ENCODE results near the gene GADD45GIP1.

The GADD45GIP1 gene

GRCh38 chr19:12991296-12991695 is 34.3 kb upstream of the GADD45GIP1 start:
- no peaks in the 10 kb centered on the region for H3K9me3 ChIP-seq
- H3K4me1 ChIP-seq, result no peaks in the 10 kb centered on the region
- DNase-seq, result no peak
- TF ChIP-seq CTCF (IDR thresholded peaks at IDR 0.05; ENCODE audit: low read depth, low read length), result no peak
- H3K4me3 ChIP-seq (ENCODE audit: low read depth, low read length), result no peak overlapping the region
- no peaks in the 10 kb centered on the region for H3K36me3 ChIP-seq
- no peaks in the 10 kb centered on the region for H3K27me3 ChIP-seq

- no peak for DNase-seq
- H3K9me3 ChIP-seq, result no peaks in the 10 kb centered on the region
- no peak overlapping the region for H3K4me3 ChIP-seq (ENCODE audit: low read depth, low read length)
- TF ChIP-seq CTCF (IDR thresholded peaks at IDR 0.05; ENCODE audit: low read depth, low read length), result no peak
- no peaks in the 10 kb centered on the region for H3K4me1 ChIP-seq
- no peaks in the 10 kb centered on the region for H3K27me3 ChIP-seq
- H3K36me3 ChIP-seq, result no peaks in the 10 kb centered on the region
These were observed 33.8 kb upstream of the GADD45GIP1 start for GRCh38 chr19:12990853-12991252.

DNA sequence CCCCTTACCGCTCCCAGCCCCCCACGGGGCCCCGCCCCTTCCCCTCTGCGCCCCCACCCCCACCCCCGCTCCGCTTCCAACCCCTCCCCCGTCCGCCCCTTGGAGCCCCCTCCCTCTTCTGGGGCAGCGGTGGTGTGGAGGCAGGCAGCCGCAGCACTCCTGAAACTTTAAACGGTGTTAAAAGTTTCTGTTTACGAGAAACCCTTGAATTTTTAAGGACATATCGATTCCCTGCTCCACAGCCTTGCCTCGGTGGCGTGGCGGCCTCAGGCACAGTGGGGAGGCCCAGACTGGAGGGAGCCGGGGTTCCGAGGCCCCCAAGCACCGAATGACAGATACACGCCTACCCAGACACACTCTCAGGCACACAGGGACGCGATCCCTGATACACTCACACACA is 33.4 kb upstream of the GADD45GIP1 start:
- H3K9me3 ChIP-seq, result no peaks in the 10 kb centered on the region
- no peaks in the 10 kb centered on the region for H3K27me3 ChIP-seq
- DNase-seq, result no peak
- TF ChIP-seq CTCF (IDR thresholded peaks at IDR 0.05; ENCODE audit: low read depth, low read length), result no peak
- no peaks in the 10 kb centered on the region for H3K36me3 ChIP-seq
- no peak overlapping the region for H3K4me3 ChIP-seq (ENCODE audit: low read depth, low read length)
- H3K4me1 ChIP-seq, result no peaks in the 10 kb centered on the region; the same call in 1 of the 2 replicates

- no peak overlapping the region for H3K4me3 ChIP-seq (ENCODE audit: low read depth, low read length)
- no peak for DNase-seq
- TF ChIP-seq CTCF (IDR thresholded peaks at IDR 0.05; ENCODE audit: low read depth, low read length), result no peak
- no peaks in the 10 kb centered on the region; the same call in 1 of the 2 replicates for H3K4me1 ChIP-seq
- no peaks in the 10 kb centered on the region for H3K36me3 ChIP-seq
- H3K9me3 ChIP-seq, result no peaks in the 10 kb centered on the region
- H3K27me3 ChIP-seq, result no peaks in the 10 kb centered on the region
These were observed 30.8 kb upstream of the GADD45GIP1 start for GRCh38 chr19:12987781-12988180.

GRCh38 chr19:12987190-12987589 is 30.2 kb upstream of the GADD45GIP1 start:
- H3K4me1 ChIP-seq, result no peaks in the 10 kb centered on the region; the same call in 1 of the 2 replicates

GRCh38 chr19:12986726-12987125 is 29.7 kb upstream of the GADD45GIP1 start:
- Histone ChIP-seq H3K9me3 (no peaks in the 10 kb centered on the region), H3K4me3 (ENCODE audit: low read depth, low read length) (no peak overlapping the region), H3K4me1 (no peaks in the 10 kb centered on the region; the same call in 1 of the 2 replicates), H3K27me3 (no peaks in the 10 kb centered on the region), H3K36me3 (no peaks in the 10 kb centered on the region)
- no peak for TF ChIP-seq CTCF (IDR thresholded peaks at IDR 0.05; ENCODE audit: low read depth, low read length)
- no peak for DNase-seq

More at GRCh38 chr19:12987190-12987589, 30.2 kb upstream of the GADD45GIP1 start:
- no peaks in the 10 kb centered on the region for H3K27me3 ChIP-seq
- DNase-seq, result no peak
- no peak for TF ChIP-seq CTCF (IDR thresholded peaks at IDR 0.05; ENCODE audit: low read depth, low read length)
- H3K4me3 ChIP-seq (ENCODE audit: low read depth, low read length), result no peak overlapping the region
- H3K9me3 ChIP-seq, result no peaks in the 10 kb centered on the region
- H3K36me3 ChIP-seq, result no peaks in the 10 kb centered on the region

Data from BE2C (cell line).